ENCODE data around the gene TLR6.
"Not testable (repeated sequence)": the region's sequence is repeated elsewhere in the genome, so short reads cannot be mapped to it uniquely, and the experiment has no call there.

Gene TLR6

DNA sequence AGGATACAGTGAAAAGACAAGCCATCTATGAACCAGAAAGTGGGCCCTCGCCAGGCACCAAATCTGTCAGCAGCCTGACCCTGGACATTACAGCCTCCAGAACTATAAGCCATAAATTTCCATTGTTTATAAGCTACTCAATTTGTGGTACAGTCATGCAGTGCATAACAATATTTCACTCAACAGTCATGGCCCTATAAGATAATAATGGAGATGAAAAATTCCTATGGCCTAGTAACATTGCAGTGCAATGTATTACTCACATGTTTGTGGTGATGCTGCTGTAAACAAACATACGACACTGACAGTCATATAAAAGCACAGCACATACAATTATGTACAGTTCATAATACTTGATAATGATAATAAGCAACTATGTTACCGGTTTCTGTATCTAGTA is 34.9 kb downstream of the TLR6 start:
- no peak for DNase-seq

DNA sequence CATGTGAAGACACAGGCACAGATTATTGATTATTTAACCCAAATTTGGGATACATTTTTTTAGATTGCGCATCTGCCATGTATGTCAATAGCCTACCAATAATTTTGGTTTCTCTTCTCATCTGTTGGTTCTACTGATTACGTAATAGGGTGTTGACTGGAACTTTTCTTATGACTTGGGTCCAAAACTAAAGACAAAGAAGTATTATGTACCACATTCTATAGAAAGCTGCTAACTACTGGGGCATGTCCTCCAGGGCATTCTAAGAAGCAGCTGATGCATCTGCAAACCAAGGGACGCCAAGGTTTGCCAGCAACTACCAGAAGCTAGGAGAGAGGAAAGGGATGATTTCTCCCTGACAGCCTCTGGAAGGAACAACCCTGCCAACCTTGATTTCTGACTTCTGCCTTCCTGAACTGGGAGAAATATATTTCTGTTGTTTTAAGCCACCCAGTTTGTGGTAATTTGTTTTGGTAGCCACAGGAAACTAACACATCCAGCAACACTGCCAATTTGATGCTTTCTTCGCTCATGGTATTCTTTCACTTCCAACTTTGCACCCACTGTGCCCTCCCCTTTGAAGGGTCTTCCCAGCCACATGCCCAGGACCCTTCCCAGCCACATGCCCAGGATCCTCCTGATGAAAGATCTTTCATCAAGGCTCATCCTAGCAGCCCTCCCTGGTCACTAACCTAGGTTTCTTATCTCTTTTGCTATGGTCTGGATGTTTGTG is 36.1 kb downstream of the TLR6 start:
- DNase-seq, result no peak

DNA sequence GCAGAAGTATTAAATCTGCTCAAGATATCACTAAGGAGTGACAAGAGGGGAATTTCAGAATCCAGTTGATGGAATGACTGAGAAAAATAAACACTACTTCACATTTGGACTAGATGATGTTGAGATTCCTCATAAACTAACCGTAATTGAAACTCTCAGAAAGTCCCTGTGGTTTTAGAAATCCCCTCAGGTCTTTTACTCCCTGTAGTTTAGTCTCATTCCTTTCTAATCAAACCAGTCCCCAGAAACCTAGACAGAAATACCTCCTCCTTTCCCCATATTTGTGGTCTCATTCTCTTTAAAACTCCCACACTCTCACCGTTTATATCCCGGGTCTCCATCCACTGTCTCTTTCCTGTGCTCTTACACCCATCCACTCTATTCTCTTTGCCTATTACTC is 37.0 kb downstream of the TLR6 start:
- DNase-seq, result no peak

DNA sequence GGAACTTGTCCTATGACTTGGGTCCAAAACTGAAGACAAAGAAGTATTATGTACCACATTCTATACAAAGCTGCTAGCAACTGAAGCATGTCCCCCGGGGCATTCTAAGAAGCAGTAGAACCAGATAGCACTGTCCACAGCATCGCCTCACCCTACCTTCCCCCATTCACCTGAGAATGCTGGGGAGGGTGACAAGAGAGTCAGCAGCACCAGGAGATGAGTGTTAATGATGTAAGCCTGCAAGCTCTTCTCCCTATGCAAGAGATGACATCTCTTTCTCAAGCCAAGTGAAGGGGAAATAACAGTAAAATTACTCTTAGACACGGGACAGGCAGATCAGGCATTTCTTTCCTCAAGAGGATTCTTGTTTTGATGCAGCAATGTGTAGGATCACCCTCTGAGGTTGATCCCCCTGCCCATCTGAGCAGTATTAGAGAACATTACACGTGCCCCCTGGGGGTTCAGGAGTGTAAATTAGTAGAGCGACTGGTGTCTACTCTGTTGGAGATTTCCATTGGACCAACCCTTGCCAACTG is 38.1 kb downstream of the TLR6 start:
- no peak for DNase-seq

DNA sequence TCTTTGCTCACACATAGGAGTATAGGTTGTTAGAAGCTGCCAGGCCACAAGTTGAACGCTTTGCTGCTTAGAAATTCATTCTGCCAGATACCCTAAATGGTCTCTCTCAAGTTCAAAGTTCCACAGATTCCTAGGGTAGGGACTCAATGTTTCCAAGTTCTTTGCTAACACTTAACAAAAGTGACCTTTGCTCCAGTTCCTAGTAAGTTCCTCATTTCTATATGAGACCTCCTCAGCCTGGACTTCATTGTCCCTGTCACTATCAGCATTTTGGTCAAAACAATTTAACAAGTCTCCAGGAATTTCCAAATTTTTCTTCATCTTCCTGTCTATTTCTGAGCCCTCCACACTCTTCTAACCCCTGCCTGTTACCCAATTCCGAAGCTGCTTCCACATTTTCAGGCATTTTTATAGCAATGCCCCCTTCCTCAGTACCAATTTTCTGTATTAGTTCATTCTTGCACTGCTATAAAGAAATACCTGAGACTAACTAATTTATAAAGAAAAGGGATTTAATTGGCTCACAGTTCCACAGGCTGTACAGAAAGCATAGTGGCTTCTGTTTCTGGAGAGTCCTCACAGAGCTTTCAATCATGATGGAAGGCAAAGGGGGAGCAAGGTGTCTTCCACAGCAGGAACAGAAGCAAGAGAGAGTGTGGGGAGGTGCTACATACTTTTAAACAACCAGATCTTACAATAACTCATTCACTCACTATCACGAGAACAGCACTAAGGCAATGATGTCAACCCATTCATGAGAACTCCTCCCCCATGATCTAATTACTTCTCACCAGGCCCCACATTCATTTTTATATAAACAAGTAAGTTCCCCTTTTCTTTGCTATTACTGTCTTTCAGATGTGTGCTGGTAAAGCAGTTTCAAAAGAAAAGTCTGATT is 40.5 kb downstream of the TLR6 start:
- DNase-seq, result no peak

DNA sequence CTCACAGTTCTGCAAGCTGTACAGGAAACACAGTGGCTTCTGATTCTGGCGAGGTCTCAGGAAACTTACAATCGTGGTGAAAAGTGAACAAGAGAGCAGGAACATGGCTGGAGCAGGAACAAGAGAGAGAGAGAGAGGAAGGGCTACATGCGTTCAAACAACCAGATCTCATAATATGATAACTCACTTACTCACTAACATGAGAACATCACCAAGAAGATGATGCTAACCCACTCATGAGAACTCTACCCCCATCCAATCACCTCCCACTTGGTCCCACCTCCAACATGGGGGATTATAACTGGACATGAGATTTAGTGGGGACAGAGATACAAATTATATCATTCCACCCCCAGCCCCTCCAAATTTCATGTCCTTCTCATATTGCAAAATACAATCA is 42.2 kb downstream of the TLR6 start:
- no peak for DNase-seq

DNA sequence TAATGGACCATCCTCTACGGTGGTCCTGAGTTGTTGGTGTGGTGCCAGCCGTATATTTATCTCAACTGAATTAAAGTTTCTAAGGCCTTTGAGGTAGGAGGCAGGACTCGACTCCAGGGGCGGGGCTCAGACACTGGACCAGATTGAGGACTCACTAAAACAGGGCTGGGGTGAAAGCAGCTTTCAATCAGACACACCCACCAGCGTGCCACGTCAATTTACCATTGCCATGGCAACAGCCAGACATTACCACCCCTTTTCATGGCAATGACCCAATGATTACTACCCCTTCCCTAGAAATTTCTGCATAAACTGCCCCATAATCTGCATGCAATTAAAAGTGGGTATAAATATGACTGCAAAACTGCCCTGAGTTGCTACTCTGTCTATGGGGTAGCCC is 45.3 kb downstream of the TLR6 start:
- DNase-seq, result no peak

DNA sequence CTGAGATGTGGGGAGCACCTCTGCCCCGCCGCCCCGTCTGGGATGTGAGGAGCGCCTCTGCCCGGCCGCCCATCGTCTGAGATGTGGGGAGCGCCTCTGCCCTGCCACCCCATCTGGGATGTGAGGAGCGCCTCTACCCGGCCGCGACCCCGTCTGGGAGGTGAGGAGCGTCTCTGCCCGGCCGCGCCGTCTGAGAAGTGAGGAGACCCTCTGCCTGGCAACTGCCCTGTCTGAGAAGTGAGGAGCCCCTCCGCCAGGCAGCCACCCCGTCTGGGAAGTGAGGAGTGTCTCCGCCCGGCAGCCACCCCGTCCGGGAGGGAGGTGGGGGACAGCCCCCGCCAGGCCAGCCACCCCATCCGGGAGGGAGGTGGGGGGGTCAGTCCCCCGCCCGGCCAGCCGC is 49.2 kb downstream of the TLR6 start:
- not testable (repeated sequence) for DNase-seq

DNA sequence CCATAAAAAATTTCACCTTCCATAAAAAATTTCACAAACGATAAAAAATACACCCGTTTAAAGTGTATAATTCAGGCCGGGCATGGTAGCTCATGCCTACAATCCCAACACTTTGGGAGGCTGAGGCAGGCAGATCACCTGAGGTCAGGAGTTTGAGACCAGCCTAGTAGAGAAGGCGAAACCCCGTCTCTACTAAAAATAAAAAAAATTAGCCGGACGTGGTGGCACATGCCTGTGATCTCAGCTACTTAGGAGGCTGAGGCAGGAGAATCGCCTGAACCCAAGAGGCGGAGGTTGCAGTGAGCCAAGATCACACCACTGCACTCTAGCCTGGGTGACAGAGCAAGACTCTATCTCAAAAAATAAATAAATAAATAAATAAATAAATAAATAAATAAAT is 50.4 kb downstream of the TLR6 start:
- DNase-seq, result not testable (repeated sequence)

DNA sequence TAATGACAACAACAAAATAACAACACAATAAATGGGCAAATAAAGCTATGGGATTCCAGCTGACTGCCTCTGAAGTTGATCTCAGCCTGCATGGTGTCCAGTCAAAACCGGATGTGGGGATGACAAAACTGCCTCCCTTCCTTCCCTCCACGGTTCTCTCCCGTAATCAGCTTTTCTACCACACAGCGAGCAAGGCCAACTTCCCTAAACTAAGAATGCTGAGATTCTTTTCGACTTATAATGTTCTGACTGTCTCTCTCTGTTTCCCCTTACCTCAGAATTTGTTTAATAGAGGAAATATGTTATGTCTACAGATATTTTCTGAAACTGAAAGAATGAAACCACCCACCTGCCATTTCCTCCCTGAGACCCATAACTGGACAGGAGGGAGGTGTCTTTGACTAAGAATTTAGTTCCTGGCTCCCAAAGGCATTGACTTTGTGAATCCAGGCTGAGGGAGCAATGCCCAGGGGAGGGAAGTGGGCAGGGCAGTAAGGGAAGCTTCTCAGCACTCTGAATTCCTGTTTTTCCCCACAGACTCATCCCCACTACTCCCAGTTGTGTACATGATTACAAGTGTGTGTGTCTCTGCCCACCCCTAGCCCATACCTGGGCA is 51.0 kb downstream of the TLR6 start:
- no peak for DNase-seq

DNA sequence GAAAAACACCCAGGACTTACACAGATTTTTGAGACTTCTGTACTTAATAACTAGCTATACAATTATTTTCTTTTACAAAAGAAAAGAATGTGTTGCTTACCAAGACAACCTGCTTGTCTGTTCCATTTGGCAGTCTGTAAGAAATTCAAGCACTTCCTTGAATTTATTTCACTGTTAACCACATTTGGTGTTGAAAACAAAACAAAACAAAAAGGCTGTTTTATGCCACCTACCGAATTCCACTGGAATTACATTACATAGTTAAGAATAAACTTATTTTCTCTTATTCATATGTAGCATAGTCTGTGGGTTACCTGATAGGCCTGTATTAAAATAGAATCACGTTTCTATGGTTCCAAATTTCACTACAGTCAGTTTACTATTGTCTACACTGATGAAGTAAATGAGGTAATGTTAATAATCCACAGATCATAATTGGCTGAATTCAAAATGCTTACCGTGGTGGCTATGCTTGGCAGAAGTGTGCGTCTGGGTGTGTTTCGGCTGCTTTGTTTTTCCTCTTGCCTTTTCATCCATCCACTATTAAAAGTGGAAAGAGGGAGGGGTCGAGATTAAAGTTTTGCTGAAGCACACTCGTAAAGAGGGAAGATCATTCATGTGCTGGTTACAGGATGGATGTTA is 51.8 kb downstream of the TLR6 start, which contains the start of gene TLR1:
Gene TLR1, minus strand, starts transcription at position 138 of the 642 bp plus-strand sequence. CDS start 5,960 bp downstream, outside the sequence.
- DNase-seq, result no peak

DNA sequence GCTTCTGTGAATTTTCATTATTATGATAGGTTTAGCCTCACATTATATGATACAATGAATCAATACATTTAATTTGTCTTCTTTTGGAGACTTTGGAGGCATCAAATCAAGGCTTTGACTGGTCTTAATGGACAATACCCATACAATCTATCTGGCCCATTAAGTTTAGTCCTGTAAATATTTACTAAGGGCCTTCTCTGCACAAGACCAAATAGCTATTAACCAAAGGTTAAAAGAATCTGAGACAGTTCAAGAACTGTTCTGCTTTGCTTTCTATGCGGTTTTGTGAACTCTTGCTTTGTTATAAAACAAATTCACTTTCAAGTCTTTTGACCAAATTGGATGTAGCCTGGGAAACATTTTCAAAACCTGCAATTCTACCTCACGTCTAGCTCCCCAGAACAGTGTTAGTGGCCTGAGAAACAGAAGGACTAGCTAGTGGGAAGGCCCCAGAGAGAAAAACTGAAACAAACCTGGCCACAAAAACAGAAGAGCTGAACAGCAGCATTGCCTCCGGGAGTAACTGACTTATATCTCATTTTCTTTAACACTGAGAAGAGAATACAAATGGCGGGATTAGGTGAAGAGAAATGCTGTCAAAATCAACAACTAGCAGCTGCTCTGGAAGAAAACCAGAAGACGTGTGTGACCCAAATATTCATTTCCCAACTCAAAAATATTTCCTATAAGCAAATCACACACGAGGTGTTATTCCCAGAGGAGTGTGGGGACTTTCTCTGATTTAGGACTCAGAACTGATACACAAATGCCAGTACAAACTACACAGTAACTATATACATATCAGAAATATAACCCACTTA is 52.6 kb downstream of the TLR6 start:
- no peak for DNase-seq

DNA sequence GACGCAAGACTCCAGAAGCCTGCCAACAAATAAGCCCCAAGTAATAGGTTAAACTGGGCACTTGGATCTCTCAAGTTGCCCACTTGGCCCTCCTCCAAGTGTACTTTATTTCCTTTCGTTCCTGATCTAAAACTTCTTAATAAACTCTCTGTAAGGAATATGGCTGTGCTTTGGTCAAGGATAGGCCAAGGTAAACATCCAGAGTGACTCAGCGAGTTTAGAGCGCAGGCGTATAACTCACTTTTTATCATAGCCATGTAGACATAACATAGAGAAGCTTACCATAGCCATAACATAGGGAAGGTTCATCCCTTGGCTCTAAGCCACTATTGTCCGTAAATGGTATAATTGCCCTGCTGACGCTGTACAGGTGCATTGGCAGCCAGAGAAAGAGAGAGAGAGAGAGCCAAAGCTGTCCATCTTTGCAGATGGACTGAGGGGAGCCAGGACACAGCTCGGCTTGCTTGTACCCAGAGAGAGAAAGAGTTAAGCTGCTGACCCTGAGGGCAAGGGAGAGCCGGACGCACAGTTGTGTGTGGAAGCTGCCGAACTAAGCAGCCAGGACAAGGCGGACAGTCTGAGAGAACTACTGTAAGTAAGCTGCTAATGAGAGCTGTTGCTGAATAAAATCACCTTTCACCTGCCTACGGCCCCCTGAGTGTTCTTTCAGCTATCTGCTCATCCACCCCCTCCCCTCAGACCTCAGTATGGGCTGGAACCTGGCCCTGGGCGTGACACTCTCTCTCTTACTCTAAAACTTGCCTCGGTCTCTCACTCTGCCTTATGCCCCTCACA is 53.9 kb downstream of the TLR6 start:
- no peak for DNase-seq

DNA sequence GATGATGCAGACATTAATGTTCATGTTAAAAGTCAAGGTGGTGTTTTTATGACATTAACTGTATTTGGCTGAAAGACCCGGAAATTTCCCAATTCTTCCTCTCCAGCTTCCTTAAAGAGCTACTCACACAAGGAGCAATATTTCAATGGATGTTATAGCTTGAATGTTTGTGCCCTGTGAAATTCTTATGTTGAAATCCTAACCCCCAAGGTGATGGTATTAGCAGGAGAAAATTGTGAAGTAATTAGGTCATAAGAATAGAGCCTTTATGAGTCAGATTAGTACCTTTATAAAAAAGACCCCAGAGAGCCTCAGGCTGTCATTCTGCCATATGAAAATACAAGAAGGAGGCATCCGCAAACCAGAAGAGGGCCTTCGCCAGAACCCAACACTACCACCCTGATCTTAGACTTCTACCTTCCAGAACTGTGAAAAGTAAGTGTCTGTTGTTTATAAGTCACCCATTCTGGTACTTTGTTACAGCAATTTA is 55.6 kb downstream of the TLR6 start:
- no peak for DNase-seq

DNA sequence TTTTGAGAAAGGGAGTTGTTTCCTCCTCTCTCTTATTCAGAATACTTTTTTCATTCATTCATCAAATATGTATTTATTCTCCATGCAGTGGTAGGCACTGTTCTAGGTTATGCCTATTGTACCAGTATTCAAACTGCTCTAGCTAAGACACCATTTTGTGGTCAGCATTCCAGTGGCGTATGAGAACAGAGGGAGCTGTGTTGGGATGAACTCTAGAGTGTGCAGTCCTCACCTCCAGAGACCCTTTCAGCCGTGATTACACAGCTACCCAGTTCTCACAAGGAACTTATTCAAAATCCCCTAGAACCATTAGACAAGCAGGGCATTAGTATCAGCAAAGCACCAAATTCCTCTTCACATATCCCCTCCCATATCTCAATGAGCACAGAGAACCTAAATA is 56.3 kb downstream of the TLR6 start:
- DNase-seq, result no peak

DNA sequence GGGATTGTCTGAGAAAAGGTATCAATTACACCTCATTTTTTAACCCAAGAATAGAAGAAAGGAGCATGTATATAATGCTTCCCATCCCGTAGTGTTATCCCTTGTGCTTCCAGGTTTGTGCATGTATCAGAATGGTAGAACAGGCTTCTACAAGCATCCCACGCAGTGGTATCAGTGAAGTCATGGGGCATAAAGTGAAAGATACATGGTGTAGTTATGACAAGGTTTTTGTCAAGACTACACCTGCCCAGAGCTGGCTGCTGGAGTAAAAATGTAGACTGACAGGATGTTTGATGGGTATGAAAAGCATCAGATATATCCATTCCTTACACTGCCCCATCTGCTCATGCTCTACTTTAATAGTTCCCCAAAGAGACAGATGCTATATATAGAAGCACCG is 61.5 kb downstream of the TLR6 start:
- no peak for DNase-seq

DNA sequence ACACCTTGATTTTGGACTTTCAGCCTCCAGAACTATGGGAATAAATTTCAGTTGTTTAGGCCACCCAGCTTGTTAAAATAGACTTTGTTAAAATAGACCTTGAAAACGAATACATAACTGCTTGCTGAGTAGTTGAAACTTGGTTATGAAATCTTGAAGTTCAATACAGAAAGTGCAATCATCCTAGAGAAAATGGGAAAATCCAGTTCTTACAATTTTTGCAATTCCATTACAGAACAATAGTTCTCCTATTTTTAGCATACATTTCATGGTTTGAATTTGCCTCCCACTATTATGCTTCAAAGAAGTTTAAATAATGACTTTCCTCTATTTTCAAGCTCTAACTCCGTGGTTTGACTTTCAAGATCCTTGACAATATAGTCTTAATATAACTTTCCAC is 62.6 kb downstream of the TLR6 start:
- DNase-seq, result no peak

DNA sequence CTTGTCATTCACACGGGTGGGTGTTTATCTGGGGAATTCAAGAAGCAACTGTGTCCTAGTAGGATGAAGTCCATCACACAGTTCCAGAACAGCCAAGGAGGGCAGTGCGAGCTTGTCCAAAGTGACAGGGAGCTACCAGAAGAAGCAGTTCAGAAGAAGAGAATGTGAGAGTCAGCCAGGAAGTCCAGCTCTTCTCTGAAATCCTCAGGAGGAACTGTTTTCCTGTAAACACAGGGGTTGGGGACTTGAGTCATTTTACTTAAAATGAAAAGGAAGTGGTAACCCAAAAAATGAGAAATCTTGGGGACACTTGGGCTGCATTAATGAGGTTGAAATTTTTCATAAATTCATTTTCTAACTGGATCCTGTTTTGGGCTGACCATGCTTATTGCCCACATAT is 65.6 kb downstream of the TLR6 start:
- no peak for DNase-seq

DNA sequence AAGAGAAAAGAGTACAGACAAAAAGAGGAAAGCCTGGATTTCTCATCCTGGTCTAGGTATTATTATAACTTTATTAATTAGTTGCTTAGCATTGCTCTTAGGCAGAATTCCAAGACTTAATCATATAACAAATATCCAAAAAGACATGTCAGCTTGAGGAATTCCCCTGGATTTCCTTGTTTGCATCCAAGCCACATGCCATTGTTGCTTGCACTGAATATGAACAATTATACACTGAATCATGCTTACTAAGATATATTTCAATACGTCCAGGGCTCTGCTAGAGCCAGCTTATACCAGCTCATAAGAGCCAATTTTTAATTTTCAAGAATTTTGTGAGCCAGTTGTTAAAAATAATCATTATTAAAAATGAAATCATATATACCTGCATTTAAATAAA is 68.3 kb downstream of the TLR6 start:
- no peak for DNase-seq

DNA sequence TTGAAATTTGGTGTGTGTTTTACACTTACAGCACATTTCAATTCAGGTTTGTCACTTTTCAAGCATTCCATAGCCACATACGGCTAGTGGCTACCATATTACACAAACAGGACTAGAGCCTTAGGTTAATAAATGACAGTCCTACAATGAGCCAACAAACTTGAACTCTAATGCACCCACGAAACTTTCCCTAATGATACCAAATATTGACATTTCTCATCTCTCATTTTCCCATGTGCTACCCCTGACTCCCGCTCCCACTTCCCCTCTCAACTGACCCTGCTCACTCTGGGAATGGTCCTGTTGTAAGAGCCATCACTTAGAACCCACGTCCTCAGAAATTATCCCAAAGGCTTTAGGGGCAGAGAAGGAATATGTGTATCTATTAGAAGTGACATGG is 68.9 kb downstream of the TLR6 start:
- DNase-seq, result no peak

DNA sequence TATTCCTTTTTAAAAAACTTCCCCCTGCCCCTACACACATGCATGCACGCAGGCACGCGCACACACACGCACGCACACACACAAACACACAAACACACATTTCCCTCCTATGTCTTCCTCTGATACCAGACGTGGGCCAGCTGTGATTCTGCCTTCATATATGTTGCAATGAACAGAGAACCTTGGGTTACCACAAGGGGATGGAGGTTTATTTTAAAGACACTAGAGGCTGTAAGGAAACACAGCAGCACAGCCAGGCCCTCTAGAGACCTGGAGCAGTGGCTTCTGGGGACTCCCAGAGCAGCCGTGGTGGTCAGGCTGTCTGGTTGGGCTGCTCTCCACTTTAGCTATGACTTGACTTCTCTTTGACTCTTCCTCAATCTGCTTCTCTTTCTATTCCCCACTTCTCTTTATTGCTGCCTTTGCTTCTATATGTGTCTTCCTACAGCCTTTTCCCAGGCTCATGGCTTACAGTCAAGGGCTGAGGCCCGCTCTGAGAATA is 70.7 kb downstream of the TLR6 start:
- no peak for DNase-seq

Data from DMS79 treated with DMSO at 0.1 percent for 48 hours (cell line).